ENCODE data around the gene GATA6.
"Not testable (repeated sequence)": the region's sequence is repeated elsewhere in the genome, so short reads cannot be mapped to it uniquely, and the experiment has no call there.

Gene GATA6

GRCh38 chr18:22194151-22194598 lies 24.8 kb downstream of the GATA6 start:
- no peaks in the 10 kb centered on the region for H3K9me3 ChIP-seq (ENCODE audit: low read length)
- H3K27me3 ChIP-seq (ENCODE audit: insufficient read depth, low read length) = peaks cover 20% of the 10 kb centered on the region
- H3K36me3 ChIP-seq (ENCODE audit: insufficient read depth, low read length) = no peaks in the 10 kb centered on the region
- no peaks in the 10 kb centered on the region for H3K4me1 ChIP-seq (ENCODE audit: insufficient read depth, low read length)
- H3K4me3 ChIP-seq (ENCODE audit: low read length) = no peak overlapping the region
- no peak overlapping the region for H2AFZ ChIP-seq (ENCODE audit: low read depth, low read length)

DNA sequence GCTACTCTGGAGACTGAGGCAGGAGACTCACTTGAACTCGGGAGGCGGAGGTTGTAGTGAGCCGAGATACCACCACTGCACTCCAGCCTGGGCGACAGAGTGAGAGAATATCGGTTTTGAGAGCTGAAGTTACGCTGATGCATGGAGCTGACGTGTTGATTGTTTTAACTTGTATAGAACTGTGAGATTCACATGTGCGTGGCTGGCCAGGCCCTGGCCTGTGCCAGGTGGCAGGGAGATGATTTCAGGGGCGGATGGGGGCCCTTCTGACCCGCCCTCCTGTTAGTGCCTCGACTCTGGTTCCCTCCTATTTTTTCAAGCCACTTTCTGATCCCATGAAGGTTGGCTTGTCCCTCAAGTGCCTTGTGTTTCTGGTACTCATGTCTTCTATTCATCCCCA lies 25.7 kb downstream of the GATA6 start:
- Histone ChIP-seq H3K4me3 (ENCODE audit: low read length) (no peak overlapping the region), H3K36me3 (ENCODE audit: insufficient read depth, low read length) (no peaks in the 10 kb centered on the region), H3K27me3 (ENCODE audit: insufficient read depth, low read length) (peaks cover 17% of the 10 kb centered on the region), H2AFZ (ENCODE audit: low read depth, low read length) (no peak overlapping the region), H3K9me3 (ENCODE audit: low read length) (no peaks in the 10 kb centered on the region), H3K4me1 (ENCODE audit: insufficient read depth, low read length) (no peaks in the 10 kb centered on the region)

DNA sequence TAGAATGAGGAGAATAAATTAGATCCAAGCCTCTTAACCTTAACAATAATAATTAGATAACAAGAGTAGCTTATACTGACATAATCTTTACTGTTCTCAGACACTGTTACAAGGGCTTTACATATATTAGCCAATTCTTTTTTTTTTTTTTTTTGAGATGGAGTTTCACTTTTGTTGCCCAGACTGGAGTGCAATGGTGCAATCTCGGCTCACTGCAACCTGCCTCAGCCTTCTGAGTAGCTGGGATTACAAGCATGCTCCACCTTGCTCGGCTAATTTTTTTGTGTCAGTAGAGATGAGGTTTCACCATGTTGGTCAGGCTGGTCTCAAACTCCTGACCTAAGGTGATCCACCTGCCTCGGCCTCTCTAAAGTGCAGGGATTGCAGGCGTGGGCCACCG lies 27.6 kb downstream of the GATA6 start:
- not testable (repeated sequence) for H3K4me1 ChIP-seq (ENCODE audit: insufficient read depth, low read length); H2AFZ ChIP-seq (ENCODE audit: low read depth, low read length); H3K9me3 ChIP-seq (ENCODE audit: low read length); H3K4me3 ChIP-seq (ENCODE audit: low read length); H3K36me3 ChIP-seq (ENCODE audit: insufficient read depth, low read length)
- peaks cover 19% of the 10 kb centered on the region for H3K27me3 ChIP-seq (ENCODE audit: insufficient read depth, low read length)

- no peaks in the 10 kb centered on the region for H3K36me3 ChIP-seq (ENCODE audit: insufficient read depth, low read length)
- H3K27me3 ChIP-seq (ENCODE audit: insufficient read depth, low read length) = peaks cover 19% of the 10 kb centered on the region
- H3K4me3 ChIP-seq (ENCODE audit: low read length) = no peak overlapping the region
- no peaks in the 10 kb centered on the region for H3K9me3 ChIP-seq (ENCODE audit: low read length)
- H2AFZ ChIP-seq (ENCODE audit: low read depth, low read length) = no peak overlapping the region
- no peaks in the 10 kb centered on the region for H3K4me1 ChIP-seq (ENCODE audit: insufficient read depth, low read length)
Measured at GRCh38 chr18:22197668-22198067, 28.3 kb downstream of the GATA6 start.

GRCh38 chr18:22198163-22198562 lies 28.8 kb downstream of the GATA6 start:
- no peak overlapping the region for H3K4me3 ChIP-seq (ENCODE audit: low read length)
- no peaks in the 10 kb centered on the region for H3K36me3 ChIP-seq (ENCODE audit: insufficient read depth, low read length)
- H2AFZ ChIP-seq (ENCODE audit: low read depth, low read length) = no peak overlapping the region
- H3K9me3 ChIP-seq (ENCODE audit: low read length) = no peaks in the 10 kb centered on the region
- peaks cover 19% of the 10 kb centered on the region for H3K27me3 ChIP-seq (ENCODE audit: insufficient read depth, low read length)
- no peaks in the 10 kb centered on the region for H3K4me1 ChIP-seq (ENCODE audit: insufficient read depth, low read length)

DNA sequence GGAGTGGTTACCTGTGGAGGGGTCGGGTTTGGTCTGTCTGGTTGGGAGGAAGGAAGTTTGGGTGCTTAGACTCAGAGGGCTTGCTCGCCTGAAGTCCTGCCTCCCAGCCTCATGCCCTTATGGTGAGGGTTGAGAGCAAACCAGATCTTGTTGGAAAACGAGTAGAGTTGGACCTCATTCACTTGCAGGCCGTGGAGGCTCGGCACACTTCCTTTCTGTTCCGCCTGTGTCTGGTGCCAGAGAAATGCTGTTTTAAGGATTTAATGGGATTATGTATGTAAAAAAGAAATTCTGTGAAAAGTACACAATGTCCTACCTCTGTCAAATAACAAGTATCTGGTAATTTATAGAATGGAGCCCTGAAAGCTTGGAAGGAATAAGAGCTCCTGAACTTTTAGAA lies 29.6 kb downstream of the GATA6 start:
- Histone ChIP-seq H2AFZ (ENCODE audit: low read depth, low read length) (no peak overlapping the region), H3K9me3 (ENCODE audit: low read length) (no peaks in the 10 kb centered on the region), H3K36me3 (ENCODE audit: insufficient read depth, low read length) (no peaks in the 10 kb centered on the region), H3K27me3 (ENCODE audit: insufficient read depth, low read length) (peaks cover 16% of the 10 kb centered on the region), H3K4me3 (ENCODE audit: low read length) (no peak overlapping the region), H3K4me1 (ENCODE audit: insufficient read depth, low read length) (no peaks in the 10 kb centered on the region)

GRCh38 chr18:22200611-22201225 lies 31.3 kb downstream of the GATA6 start:
- H3K36me3 ChIP-seq (ENCODE audit: insufficient read depth, low read length) = no peaks in the 10 kb centered on the region
- H3K9me3 ChIP-seq (ENCODE audit: low read length) = no peaks in the 10 kb centered on the region
- H3K4me1 ChIP-seq (ENCODE audit: insufficient read depth, low read length) = no peaks in the 10 kb centered on the region
- H3K27me3 ChIP-seq (ENCODE audit: insufficient read depth, low read length) = peaks cover 15% of the 10 kb centered on the region
- no peak overlapping the region for H3K4me3 ChIP-seq (ENCODE audit: low read length)
- H2AFZ ChIP-seq (ENCODE audit: low read depth, low read length) = no peak overlapping the region

DNA sequence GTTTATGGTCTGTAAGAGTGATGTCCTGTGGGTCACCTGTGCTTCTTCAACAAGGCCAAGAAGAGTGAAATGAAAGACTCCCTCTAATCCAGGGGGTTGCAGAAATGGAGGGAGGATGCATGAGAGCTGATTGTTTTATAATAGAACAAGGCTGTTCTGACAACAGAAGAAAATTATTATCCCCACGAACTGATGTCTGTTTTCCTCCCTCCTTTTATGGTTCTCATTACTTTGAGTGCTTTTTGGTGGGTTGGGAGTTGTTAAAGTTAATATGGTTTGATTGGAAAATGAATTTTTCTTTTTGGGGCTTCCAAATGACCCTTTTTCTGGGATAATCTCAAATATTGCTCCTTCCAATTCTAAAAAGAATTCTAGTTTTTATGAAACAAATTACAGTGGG lies 33.6 kb downstream of the GATA6 start:
- Histone ChIP-seq H3K27me3 (ENCODE audit: insufficient read depth, low read length) (peaks cover 15% of the 10 kb centered on the region), H3K36me3 (ENCODE audit: insufficient read depth, low read length) (no peaks in the 10 kb centered on the region), H3K4me1 (ENCODE audit: insufficient read depth, low read length) (no peaks in the 10 kb centered on the region), H3K4me3 (ENCODE audit: low read length) (no peak overlapping the region), H3K9me3 (ENCODE audit: low read length) (no peaks in the 10 kb centered on the region), H2AFZ (ENCODE audit: low read depth, low read length) (no peak overlapping the region)

DNA sequence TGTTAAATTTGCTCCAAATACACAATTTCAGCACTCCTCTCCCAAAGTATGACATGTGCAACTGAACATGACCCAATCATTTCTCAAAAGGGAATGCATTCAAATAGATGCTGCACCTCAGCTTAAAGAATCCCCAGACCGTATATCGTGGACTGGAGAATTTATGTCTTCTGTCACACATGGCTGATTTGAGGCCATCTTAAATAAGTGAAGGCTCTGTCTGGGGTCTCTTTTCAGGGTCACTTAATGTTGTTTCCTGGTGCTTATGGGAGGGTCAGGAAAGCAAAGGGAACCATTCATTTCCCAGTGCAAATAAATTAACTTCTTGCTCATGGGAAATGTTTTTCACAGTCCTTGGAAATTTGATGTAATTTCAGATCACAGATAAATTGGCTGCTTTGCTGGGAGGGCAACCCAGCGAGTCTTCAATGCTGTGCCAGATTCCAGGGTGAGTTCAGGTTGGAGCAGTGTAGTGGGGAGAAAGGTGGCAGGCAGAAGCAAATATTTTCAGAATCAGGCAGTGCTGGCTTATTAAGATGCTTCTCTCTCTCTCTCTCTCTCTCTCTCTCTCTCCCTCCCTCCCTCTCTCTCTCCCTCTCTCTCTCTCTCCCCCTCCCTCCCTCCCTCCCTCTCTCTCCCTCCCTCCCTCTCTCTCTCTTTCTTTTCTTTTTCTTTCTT lies 34.3 kb downstream of the GATA6 start:
- Histone ChIP-seq H3K36me3 (ENCODE audit: insufficient read depth, low read length) (no peaks in the 10 kb centered on the region), H3K4me3 (ENCODE audit: low read length) (no peak overlapping the region), H3K9me3 (ENCODE audit: low read length) (no peaks in the 10 kb centered on the region), H3K27me3 (ENCODE audit: insufficient read depth, low read length) (peaks cover 15% of the 10 kb centered on the region), H2AFZ (ENCODE audit: low read depth, low read length) (no peak overlapping the region), H3K4me1 (ENCODE audit: insufficient read depth, low read length) (no peaks in the 10 kb centered on the region)

DNA sequence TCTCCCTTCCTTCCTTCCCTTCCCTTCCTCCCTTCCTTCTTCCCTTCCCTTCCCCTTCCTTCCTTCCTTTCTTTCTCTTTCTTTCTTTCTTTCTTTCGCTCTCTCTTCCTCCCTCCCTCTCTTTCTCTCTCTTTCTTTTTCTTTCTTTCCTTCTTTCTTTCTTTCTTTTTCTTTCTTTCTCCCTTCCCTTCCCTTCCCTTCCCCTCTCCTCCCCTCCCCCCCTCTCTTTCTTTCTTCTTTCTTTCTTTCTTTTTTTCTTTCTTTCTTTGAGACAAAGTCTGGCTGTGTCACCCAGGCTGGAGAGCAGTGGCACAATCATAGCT lies 34.8 kb downstream of the GATA6 start:
- H3K36me3 ChIP-seq (ENCODE audit: insufficient read depth, low read length) = no peaks in the 10 kb centered on the region

GRCh38 chr18:22204996-22205395 lies 35.6 kb downstream of the GATA6 start:
- Histone ChIP-seq H3K36me3 (ENCODE audit: insufficient read depth, low read length) (no peaks in the 10 kb centered on the region), H3K4me3 (ENCODE audit: low read length) (no peak overlapping the region), H3K27me3 (ENCODE audit: insufficient read depth, low read length) (peaks cover 11% of the 10 kb centered on the region), H3K9me3 (ENCODE audit: low read length) (no peaks in the 10 kb centered on the region), H2AFZ (ENCODE audit: low read depth, low read length) (no peak overlapping the region), H3K4me1 (ENCODE audit: insufficient read depth, low read length) (no peaks in the 10 kb centered on the region)

More for the DNA sequence above, 34.8 kb downstream of the GATA6 start:
- Histone ChIP-seq H3K4me3 (ENCODE audit: low read length) (no peak overlapping the region), H3K9me3 (ENCODE audit: low read length) (no peaks in the 10 kb centered on the region), H3K4me1 (ENCODE audit: insufficient read depth, low read length) (no peaks in the 10 kb centered on the region), H2AFZ (ENCODE audit: low read depth, low read length) (no peak overlapping the region), H3K27me3 (ENCODE audit: insufficient read depth, low read length) (peaks cover 11% of the 10 kb centered on the region)

DNA sequence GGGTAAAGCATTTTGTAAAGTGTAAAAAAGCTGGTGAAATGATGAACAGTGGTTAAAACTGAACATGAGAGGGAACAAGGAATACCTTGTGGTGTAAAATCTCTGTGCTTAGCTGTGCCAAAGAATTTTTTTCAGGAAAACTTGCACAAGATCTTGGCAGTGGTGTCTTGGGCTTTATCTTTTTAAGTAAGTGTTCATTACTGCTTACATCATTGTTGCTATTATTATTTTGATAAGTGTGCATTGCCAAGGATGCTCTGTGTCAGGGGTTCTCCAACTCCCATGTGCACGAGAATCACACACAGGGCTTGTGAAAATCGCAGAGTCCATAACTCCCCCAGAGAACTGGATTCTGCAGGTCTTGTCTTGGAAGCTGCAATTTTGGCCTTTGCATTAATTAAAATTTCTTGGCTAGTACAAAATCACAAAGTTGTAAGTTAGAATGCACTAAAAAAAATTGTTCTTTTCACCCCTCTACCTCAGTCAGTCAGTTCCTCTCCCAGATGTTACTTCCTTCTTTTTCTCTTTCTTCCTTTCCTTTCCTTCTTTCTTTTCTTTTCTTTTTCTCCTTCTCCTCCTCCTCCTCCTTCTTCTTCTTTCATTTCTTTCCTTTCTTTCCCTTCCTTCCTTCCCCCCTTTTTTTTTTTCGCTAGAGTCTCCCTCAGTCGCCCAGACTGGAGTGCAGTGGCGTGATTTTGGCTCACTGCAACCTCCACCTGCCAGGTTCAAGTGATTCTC lies 37.8 kb downstream of the GATA6 start:
- Histone ChIP-seq H3K4me3 (ENCODE audit: low read length) (no peak overlapping the region), H3K9me3 (ENCODE audit: low read length) (no peaks in the 10 kb centered on the region), H3K4me1 (ENCODE audit: insufficient read depth, low read length) (no peaks in the 10 kb centered on the region), H3K27me3 (ENCODE audit: insufficient read depth, low read length) (peaks cover 6% of the 10 kb centered on the region), H2AFZ (ENCODE audit: low read depth, low read length) (no peak overlapping the region), H3K36me3 (ENCODE audit: insufficient read depth, low read length) (no peaks in the 10 kb centered on the region)

GRCh38 chr18:22210311-22210754 lies 40.9 kb downstream of the GATA6 start:
- H3K27me3 ChIP-seq (ENCODE audit: insufficient read depth, low read length) = no peaks in the 10 kb centered on the region
- no peaks in the 10 kb centered on the region for H3K36me3 ChIP-seq (ENCODE audit: insufficient read depth, low read length)
- H3K9me3 ChIP-seq (ENCODE audit: low read length) = no peaks in the 10 kb centered on the region
- H3K4me3 ChIP-seq (ENCODE audit: low read length) = no peak overlapping the region
- H2AFZ ChIP-seq (ENCODE audit: low read depth, low read length) = no peak overlapping the region
- H3K4me1 ChIP-seq (ENCODE audit: insufficient read depth, low read length) = no peaks in the 10 kb centered on the region

Data from neuron (in vitro differentiated cells).